Adrenal gland (tissue), 12 donors: ENCODE results near the gene MUC5B. TPM values are rescaled to one million over a fixed set of nuclear protein-coding genes. Genes with fewer than 3 reads are reported as not detected.
A peak's percentile ranks its signal among the peaks of the same experiment; 100 is the strongest.

Source experiments
- DNase-seq, 7 donors: peaks; one replicate each; pipeline ENCODE4 v3.0.0-alpha.2; 2019 to 2020
- H3K27ac ChIP-seq, 5 donors: fragments of 200-600 bp; sonication (generic) in 4 of 5; 1 replicate in 3 of 5; 2 replicates in 2 of 5; pipeline versions ENCODE4 v1.5.1 to v1.8.0; 2016 to 2020; ENCODE audit warnings: mild to moderate bottlenecking in 1 of 5
- H3K27me3 ChIP-seq: fragments of 200-600 bp; 2 replicates; pipeline ENCODE4 v1.8.0; 2021
- H3K36me3 ChIP-seq, 2 donors: fragments of 200-600 bp; replicated peaks in 1 of 2; 1 replicate in 1 of 2; 2 replicates in 1 of 2; pipeline versions ENCODE4 v1.5.1 to v1.8.0; 2018 to 2022
- H3K4me1 ChIP-seq, 2 donors: fragments of 200-600 bp; replicated peaks in 1 of 2; 1 replicate in 1 of 2; 2 replicates in 1 of 2; pipeline versions ENCODE4 v1.5.1 to v1.8.0; 2018 to 2021
- H3K4me3 ChIP-seq, 4 donors: fragments of 200-600 bp; sonication (generic) in 3 of 4; one replicate each; pipeline ENCODE4 v1.5.1; 2016 to 2018
- H3K9me3 ChIP-seq, 3 donors: fragments of 200-600 bp; sonication (generic) in 1 of 3; replicated peaks in 1 of 3; 1 replicate in 2 of 3; 2 replicates in 1 of 3; pipeline versions ENCODE4 v1.5.1 to v1.8.0; 2016 to 2021
- CTCF ChIP-seq, 6 experiments: fragments of 450-650 bp in 4 of 6; fragments of 200-600 bp in 2 of 6; sonication (generic) in 1 of 6; IDR thresholded peaks; 1 replicate in 5 of 6; 2 replicates in 1 of 6; pipeline versions ENCODE4 v1.5.1 to v1.8.0; 2016 to 2021; ENCODE audit warnings: antibody characterized with exemption in 6 of 6, mild to moderate bottlenecking in 2 of 6, moderate library complexity in 1 of 6
- POLR2A ChIP-seq, 2 donors: fragments of 450-650 bp; IDR thresholded peaks; one replicate each; pipeline ENCODE4 v1.6.1; 2017; ENCODE audit warnings: antibody characterized with exemption in 2 of 2, mild to moderate bottlenecking in 2 of 2, moderate library complexity in 1 of 2
- WGBS, 4 donors: extraction: QIAGEN DNeasy Blood & Tissue Kit in 2 of 4; methylation state at CpG; one replicate each; pipeline versions ENCODE4 v1.1.5 to v1.1.7; 2013 to 2017; 5-methylcytosine and 5-hydroxymethylcytosine counted together
- intact Hi-C, 2 donors: fragments of 100-400 bp; cut with DNase I; formaldehyde crosslinking; loops; one replicate each; pipeline versions ENCODE4 v1.14.1 to v1.15.0; 2022 to 2023
- polyA plus RNA-seq, 3 donors: library from polyadenylated mRNA; stranded (reverse); fragments of 200-250 nt in 2 of 3; fragments of 350-450 nt in 1 of 3; fragmentation: Illumina TruSeq in 1 of 3; extraction: RNeasy Lipid Tissue Mini Kit (QIAGEN cat#74804) in 1 of 3; gene quantifications; one replicate each; pipeline ENCODE4 v1.2.3, GENCODE V29; 2013 to 2014
- total RNA-seq, 9 donors: library from RNA; depleted of rRNA in 4 of 9; stranded (reverse); fragments of >200 nt in 4 of 9; fragments of 120-200 nt in 1 of 9; fragmentation: NEBNext Ultra II Directional in 1 of 9; extraction: Animal tissue kit (Norgen Biotek cat#: 25700) in 1 of 9; gene quantifications; one replicate each; pipeline versions ENCODE4 v1.1.0 to v1.2.4, GENCODE V29; 2013 to 2023
- donor health status: healthy with polysubstance abuse.
- donor health status: Bipolar disorder and iron deficiency.
- donor health status: DM: yes; HTN: yes; CAD: no.
- donor health status: DM: no; HTN: no; CAD: no.
- donor health status: DM: no; HTN: no; CAD: no.
- donor health status: DM: yes; HTN: yes; CAD: no.

MUC5B gene
- total and polyA plus RNA-seq, 12 donors, result under 0.01 to 0.95 (median 0.70) TPM; not detected in 7

GRCh38 chr11:1197431-1197885 lies 25.4 kb upstream of the MUC5B start:
- DNase-seq, result peak in 3 of 7 donors; percentile 6 to 9 (median 6)
- H3K36me3 ChIP-seq, result no peaks in the 10 kb centered on the region
- no peak overlapping the region for H3K4me3 ChIP-seq
- WGBS, 4 donors, result 64 to 100% (median 75%) methylated on average over 1 to 29 of the region's 29 CpGs
- H3K9me3 ChIP-seq, result no peaks in the 10 kb centered on the region
- no peaks in the 10 kb centered on the region for H3K4me1 ChIP-seq
- H3K27me3 ChIP-seq, result peaks cover 35% of the 10 kb centered on the region
- intact Hi-C loops, result no loop called here
- no peak for TF ChIP-seq POLR2A (IDR thresholded peaks at IDR 0.05)
- no peak for TF ChIP-seq CTCF (IDR thresholded peaks at IDR 0.05)
- no peak overlapping the region for H3K27ac ChIP-seq

- no peaks in the 10 kb centered on the region for H3K36me3 ChIP-seq
- intact Hi-C loops, result no loop called here
- 57 to 72% (median 69%) methylated on average over 5 to 33 of the region's 33 CpGs for WGBS, 4 donors
- no peaks in the 10 kb centered on the region for H3K9me3 ChIP-seq
- H3K4me1 ChIP-seq, result no peaks in the 10 kb centered on the region
- peaks cover 35% of the 10 kb centered on the region for H3K27me3 ChIP-seq
- H3K4me3 ChIP-seq, result no peak overlapping the region
- no peak overlapping the region for H3K27ac ChIP-seq
- peak in 3 of 7 donors; percentile 5 to 9 (median 5) for DNase-seq
- no peak for TF ChIP-seq POLR2A (IDR thresholded peaks at IDR 0.05)
Measured at GRCh38 chr11:1197886-1198560, 24.8 kb upstream of the MUC5B start.

GRCh38 chr11:1198561-1199240 lies 24.2 kb upstream of the MUC5B start:
- intact Hi-C loops, result no loop called here
- H3K4me1 ChIP-seq, result no peaks in the 10 kb centered on the region
- no peak for TF ChIP-seq POLR2A (IDR thresholded peaks at IDR 0.05)
- no peak for TF ChIP-seq CTCF (IDR thresholded peaks at IDR 0.05)
- H3K27me3 ChIP-seq, result peaks cover 41% of the 10 kb centered on the region
- no peak overlapping the region for H3K27ac ChIP-seq
- peak in 1 of 7 donors; percentile 5 for DNase-seq
- 71 to 90% (median 74%) methylated on average over 11 to 26 of the region's 26 CpGs for WGBS, 4 donors
- no peaks in the 10 kb centered on the region for H3K9me3 ChIP-seq
- H3K36me3 ChIP-seq, result no peaks in the 10 kb centered on the region
- H3K4me3 ChIP-seq, result no peak overlapping the region

GRCh38 chr11:1199241-1199750 lies 23.6 kb upstream of the MUC5B start:
- peaks cover 42% of the 10 kb centered on the region for H3K27me3 ChIP-seq
- DNase-seq, result peak in 1 of 7 donors; percentile 3
- intact Hi-C loops, result no loop called here
- no peaks in the 10 kb centered on the region for H3K4me1 ChIP-seq
- no peaks in the 10 kb centered on the region for H3K36me3 ChIP-seq
- H3K9me3 ChIP-seq, result no peaks in the 10 kb centered on the region
- TF ChIP-seq POLR2A (IDR thresholded peaks at IDR 0.05) (no peak), CTCF (IDR thresholded peaks at IDR 0.05) (no peak)
- 65 to 73% (median 67%) methylated on average over 5 to 27 of the region's 27 CpGs for WGBS, 4 donors
- no peak overlapping the region for H3K4me3 ChIP-seq
- no peak overlapping the region for H3K27ac ChIP-seq
